Forelimb muscle (tissue), 1 donor: ENCODE data around the gene RECQL5. TPM values are rescaled to one million over a fixed set of nuclear protein-coding genes. Genes with fewer than 3 reads are reported as not detected.
"Not testable (repeated sequence)": the region's sequence is repeated elsewhere in the genome, so short reads cannot be mapped to it uniquely, and the experiment has no call there.

Experiments used
- DNase-seq: peaks from one replicate; pipeline ENCODE4 v3.0.0-alpha.2; 2013; ENCODE audit warnings: low read depth
- polyA plus RNA-seq: library from polyadenylated mRNA; unstranded; fragments of 120-200 nt; gene quantifications from one replicate; pipeline ENCODE4 v1.2.1, GENCODE V29; 2013; ENCODE audit not compliant: insufficient read length

The RECQL5 gene
- polyA plus RNA-seq, 1 donor: 15.0 TPM

DNA sequence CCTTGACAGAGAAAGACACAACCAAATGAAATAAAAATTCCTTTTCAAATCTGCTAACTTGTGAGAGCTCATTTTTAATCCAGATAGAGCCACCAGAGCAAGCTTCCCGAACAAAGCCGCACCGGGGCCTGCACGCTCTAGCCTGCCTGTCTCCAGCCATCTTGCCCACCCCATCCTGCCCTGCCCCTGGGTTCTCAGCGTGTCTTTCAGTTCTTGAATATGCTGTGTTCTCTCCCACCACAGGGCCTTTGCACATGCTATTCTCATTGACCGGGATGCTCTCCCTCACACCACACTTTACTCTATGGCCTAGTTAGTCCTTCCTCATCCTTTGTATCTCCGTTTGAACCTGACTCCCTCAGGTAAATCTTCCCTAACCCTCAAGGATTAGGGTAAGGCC is 19.0 kb downstream of the RECQL5 start:
- no peak for DNase-seq

DNA sequence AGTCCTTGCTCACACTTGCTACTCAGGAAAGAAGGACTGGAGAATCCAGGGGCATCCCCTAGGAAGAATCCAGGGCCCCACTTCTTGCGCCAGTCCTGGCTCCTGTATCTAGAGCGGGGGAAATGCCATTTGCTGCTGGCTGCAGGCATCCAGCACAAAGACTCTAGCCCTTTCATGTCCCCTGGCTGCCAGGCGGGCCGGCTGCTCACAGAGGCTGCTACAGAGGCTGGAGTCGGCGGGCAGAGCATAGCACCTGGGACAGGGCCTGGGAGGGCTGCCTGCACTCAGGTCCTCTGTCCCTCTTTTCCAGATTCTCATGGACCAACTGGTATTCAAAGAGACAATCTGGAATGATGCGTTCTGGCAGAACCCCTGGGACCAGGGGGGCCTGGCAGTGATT is 19.9 kb downstream of the RECQL5 start:
- DNase-seq: no peak

DNA sequence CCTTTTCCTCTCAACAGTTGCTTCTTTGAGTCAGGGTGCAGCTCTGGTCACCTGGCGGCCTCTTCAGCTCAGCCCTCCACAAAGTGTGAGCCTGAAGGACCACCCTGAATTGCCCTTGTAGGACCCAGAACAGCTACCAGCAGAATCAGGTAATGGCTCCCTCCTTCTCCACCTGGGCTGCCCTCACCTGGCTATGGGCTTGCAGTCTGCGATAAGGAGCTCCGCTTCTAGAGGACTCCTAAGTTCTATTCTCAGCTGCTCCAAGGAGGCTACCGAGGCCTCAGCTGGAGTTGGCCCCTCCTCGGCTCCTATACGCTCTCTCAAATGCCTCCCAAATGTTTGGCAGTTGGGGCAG is 20.3 kb downstream of the RECQL5 start:
- no peak for DNase-seq

DNA sequence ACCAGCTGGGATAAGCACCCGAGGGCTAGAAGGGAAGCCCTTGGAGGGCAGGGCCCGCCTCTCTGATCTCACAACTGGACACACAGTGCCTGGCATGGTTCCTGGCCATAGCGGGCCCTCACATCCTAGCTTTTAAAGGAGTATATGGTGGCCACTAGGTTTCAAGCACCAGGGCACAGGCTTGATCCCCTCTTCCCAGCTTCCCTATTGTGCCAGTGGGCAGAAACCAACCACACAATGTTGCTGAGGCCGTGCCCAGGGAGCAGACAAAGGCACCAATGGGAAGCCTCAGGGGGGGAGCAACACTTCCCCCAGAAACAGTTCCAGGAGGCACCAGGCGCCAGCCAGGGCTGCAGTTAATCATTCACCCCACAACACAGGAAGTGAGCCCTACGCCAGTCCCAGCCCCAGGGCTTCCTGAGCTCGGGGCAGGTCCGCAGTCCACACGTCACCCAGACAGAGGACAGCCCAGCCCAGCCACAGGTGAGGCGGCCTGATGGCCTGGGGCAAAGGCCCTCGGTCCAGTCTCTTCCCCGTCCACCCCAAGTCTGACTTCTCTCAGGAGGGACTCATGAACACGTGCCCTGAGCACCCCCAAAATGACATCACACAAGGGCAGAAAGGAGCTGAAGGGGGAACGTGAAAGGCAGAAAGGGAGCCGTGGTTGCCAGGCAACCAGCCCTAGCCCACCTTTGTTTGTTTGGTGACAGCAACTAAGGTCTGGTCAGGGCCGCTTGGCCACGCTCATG is 20.9 kb downstream of the RECQL5 start:
- no peak for DNase-seq

DNA sequence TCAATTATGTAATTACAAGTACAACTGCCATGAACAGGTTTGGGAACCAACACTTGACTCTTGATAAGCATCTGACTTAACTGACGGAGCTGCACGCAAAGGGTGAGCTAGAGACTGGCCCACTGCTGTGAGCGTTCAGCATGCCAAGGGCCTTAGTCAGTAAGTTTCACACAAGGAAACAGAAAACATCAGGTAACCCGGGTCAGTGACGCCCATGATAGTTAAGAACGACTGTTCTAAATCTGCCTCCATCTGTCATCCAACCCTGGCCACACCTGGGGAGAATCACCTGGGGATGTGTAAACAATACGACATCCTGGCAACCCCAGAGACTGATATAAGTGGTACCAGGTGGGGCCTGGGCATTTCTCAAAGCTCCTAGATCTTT is 21.5 kb downstream of the RECQL5 start:
- DNase-seq: no peak

DNA sequence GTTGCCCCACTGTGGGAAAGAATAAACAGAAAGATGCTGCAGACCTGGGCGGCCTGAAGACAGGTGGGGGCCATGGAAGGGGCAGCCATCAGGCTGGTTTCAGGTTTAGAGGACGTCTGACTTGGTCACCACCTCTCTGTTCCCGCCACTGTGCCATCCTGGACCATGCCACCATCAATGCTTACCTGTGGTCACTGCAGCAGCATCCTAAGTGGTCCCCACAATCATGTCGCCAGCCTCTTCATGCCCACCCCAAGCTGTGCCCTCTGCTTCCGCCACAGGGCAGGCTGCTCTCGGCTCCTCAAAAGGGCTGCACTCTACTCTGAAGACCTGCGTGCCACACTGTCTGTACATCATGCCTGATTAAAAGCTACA is 23.3 kb downstream of the RECQL5 start:
- no peak for DNase-seq

DNA sequence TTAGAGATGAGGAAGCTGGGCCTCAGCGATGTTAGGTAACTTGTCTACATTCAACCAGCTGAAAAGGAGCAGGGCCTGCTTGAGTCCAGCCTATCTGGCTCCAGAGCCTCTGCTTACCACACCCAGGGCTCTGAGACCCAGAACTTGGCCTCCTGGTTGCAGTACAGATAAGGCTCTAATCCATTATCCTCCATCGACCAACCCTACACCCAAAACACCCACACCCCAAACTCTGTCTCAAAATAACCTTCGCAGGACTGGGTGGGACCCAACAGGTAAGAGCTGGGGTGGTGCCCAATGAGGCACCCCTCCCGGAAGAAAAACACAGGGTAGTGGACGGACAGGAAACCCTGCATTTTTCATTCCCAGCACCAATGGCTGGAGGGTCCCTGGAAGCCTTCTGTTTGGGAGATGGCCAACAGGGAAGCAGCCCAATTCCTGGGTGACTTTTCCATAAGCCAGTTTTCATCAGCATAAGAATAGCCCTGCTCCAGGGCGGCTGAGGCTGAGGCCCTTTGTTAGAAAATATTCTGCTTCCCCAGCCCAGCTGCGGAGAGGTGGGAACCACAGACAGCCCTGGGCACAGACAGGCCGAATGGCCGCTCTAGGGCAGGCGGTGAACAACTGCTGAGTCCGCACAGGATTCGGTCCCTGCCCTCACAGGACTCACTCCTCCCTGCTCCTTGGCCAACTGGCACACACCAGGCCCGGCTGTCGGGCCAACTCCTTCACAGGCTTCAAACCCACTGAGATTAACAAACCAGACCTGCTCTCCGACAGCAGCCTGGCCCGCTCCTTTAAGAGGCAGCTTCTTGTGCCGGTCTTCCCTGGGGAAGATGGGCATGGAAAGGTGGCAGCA is 23.9 kb downstream of the RECQL5 start:
- DNase-seq: no peak

DNA sequence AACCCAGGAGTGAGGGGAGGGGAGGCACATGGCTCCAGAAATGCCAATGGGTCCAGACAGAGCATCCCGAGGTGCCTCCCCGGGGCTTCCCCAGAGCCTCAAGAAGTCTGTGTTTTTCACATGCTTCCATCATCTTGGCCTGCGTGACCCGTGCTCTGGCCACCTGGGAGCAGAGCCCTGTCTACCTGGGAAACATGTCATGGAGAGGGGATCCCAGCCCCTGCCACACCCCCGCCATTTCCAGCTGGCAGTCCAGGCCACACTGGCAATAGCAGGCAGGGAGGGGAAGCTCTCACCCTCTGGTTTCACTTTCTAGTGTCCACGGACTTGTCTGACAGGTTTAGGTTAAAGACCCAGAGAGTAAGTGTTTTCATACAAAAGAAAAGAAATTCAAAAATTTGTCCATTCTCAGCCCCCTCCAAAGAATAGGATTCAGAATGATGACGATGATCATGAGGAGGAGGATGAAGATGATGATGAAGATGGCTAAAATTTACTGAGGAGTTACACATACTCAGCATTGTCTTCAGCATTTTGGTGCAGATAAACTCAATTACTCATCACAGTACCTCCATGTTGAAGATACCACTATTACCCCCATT is 24.7 kb downstream of the RECQL5 start:
- DNase-seq: no peak

DNA sequence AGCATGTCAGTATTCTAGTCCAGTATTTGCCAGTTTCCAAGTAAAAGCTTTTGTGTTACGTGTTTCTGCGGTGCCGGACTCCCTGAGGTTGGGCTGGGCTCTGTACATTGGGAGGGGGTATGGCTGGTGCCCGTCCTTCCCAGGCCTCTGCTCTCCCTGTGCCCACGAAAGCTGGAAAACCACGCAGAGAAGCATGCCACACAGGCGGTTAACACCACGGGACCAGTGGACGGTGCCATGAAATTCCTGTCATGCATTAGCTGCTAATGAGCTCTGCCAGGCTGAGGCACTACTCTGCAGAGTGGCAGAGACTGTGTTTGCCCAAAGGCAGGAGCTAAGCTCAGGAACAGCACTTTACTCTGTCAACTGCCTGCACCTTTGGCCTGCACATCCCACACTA is 25.6 kb downstream of the RECQL5 start:
- no peak for DNase-seq

DNA sequence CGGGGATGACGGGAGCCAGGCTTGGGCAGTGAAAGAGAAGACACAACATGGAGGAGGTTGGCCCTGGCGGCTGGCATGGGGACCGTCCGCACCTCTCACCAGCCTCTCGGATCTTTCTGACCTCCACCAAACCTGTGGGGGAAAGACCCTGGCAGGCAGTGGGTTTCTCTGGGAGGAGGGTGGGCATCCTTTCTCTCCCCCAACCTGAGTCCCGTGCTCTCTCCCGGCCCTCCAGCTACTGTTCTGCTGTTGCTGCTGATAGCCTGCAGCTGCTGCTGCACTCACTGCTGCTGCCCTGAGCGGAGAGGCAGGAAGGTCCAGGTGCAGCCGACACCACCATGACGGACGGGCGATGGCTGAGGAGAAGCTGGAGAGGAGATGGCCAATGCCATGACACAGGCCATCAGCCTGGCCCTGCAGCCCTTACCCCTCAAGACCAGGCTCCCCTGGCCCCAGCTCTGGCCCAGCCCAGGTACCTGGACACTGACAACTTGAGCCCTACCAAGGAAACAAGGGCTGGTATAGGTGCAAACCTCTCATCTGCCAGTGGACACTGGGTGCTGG is 26.3 kb downstream of the RECQL5 start:
- DNase-seq: no peak

DNA sequence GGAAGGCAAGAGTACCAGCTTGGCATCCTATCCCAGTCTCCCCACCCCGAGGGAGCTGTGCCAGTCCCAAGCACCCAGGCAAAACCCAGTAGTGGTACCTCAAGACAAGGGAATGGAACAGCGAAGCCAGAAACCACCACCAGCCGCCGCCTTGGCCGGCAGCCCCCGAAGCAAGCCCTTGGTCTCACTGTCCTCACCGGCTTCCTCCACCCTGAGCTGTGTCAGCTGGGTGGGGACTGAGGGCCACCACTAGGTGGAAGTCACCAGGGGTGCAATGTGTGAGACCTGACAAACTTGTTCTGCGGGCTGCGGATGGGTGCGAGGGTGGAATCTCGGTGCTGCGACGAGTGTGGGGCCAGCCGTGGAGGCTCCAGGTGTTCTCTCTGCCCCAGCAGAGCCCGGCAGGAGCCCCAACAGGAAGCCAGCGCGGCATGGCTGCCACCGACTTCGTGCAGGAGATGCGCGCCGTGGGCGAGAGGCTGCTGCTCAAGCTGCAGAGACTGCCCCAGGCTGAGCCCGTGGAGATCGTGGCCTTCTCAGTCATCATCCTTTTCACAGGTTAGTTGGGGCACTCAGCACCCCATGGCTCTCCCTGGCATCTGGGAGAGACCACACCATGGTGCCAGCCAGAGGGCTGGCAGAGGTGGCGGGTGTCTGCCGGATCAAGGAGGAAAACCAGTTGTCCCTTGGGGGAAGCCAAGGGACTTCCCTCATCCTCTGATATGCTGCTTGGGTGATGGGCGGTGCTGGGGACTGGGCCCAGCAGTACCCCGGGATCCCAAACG is 27.0 kb downstream of the RECQL5 start:
- no peak for DNase-seq

DNA sequence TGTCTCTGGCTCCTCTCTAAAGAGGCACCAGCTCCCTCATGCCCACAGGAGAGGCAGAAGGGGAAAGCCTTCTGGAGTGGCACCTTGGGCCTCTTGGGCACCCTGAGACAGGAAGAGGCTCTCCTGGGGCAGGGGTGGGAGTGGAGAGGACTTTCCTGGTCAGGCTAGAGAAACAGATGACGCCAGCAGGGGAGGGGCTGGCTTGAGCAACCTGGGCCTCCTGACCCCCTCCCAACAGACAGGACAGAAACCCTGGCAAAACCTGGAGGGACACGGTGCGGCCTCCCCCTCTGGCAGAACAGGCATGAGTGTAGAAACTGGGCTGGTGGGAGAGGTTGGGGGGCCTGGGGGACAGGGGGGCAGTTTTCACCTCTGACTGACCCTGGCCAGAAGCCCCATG is 27.6 kb downstream of the RECQL5 start:
- no peak for DNase-seq

DNA sequence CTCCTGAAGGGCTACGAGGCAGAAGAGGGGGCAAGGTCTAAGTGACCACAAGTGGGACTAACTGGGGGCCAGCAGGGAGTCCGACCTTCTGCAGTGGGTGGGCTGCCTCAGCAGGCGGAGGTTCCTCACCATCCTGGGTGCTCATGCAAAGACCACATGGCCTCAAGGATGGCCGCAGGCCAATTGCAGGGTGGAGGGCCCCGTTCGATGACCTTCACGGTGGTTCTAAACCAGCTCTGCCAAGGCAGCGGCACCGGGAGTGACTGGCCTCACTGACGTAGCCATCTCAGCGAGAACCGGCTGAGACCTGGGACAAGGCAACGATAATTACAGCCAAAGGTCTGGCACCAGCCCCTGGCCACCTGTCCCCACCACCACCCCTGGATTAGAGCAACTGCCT is 28.1 kb downstream of the RECQL5 start:
- DNase-seq: no peak

DNA sequence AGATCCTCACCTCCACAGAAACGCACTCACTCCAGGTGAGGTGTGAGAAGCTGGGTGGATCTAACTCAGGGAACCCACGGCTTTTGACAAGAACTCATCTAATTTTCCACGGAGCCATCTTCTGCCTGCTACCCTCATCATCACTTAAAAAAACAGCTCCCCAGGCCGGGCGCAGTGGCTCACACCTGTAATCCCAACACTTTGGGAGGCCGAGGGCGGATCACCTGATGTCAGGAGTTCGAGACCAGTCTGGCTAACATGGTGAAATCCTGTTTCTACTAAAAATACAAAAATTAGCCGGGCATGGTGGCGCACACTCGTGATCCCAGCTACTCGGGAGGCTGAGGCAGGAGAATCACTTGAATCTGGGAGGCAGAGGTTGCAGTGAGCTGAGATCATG is 28.9 kb downstream of the RECQL5 start:
- not testable (repeated sequence) for DNase-seq

DNA sequence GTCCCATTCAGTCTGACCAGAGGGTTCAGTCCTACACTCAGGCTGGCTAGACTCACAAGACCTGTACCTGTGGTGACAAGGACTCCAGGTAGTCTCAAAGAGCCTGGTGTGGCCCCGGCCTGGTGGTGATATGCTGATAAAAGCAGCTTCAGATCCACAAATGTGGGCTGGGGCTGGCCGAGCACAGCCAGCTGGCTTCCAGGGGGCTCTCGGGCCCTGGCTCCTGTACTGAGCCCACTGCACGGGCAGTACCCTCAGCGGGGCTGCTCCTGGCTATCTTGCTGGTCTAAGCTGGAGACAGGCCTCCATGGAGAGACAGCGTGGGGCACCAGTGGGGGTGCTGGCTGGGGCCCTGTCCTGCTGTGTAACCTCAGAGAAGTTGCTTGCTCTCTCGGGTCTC is 29.4 kb downstream of the RECQL5 start:
- no peak for DNase-seq

DNA sequence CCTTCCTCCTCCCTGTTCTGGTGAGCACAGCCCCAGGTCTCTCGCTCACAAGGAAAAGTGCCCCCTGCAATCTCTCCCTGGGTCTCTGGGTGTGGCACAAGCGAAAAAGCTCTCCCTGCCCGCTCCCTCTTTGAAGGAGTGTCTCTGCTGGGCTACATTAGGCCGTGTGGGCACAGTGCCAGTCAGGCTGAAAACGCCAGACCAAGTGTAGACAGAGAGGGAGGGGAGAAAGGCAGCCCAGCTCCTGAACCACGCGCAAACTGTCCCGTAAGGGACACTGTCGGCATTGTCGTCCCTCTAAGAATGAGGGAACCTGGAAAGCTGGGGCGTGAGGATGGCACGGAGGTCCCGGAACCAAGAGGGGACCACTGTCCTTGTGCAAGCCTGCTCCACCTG is 29.8 kb downstream of the RECQL5 start:
- DNase-seq: no peak

DNA sequence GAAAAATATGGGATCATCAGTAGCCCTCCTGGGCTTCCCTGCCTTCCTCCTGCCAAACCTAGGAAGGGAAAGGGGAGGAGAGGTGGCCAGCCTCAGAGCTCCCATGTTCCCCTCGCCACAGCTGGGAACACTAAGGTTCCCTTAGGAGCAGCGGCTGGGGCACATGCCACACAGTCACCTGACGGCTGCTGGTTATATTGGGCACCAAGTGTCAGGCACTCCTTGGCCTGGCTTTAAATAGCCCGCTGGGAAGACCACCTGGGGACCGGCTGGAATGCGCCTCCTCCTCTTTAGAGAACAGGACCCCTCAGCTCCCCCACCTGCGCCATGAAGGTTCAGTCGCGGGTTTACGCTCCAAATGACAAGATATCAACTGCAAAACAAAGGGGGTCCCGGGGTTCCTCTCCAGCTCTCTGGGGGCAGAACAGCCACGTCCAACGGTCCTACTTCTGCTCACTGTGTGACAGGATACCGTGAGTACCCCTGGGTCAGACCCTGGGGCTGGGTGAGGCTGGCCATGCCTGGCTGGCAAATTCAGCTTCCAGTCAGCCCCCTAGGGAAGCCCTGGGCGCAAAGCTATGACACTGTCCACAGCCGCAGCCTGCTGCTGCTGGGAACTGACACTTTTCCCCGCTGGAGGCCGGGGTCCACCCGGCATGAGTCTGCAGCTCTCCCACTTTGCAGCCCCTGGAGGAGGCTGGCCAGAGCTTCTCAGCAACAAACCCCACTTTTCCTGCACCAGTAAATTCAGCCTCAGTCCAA is 30.4 kb downstream of the RECQL5 start:
- no peak for DNase-seq

DNA sequence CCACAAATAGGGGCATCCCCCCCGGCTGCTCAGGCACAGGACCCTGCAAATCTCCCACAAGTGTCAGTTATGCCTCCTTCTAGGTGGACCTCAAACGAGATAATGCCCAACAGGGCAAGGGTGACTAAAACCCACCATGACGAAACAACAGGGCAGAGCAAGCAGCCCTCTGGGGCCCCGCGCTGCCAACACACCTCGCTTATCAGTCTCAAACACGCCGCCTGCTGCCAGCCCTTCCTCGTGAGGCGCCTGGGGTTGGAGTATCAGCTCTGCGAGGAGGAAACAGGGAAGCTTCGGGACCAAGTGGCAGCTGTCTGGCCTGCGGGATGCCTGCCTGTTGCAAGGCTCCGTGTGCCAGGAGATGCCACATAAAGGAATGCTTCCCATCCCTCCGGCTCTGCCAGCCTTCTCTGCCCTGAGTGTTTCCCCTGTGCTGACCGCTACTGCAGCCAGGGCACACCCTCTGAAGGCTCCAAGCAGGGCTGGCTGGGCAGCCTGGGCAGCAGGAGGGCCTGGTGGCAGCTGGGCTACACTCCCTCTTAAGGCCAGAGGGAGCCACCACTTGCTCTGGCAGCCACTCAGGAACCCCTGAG is 31.2 kb downstream of the RECQL5 start:
- no peak for DNase-seq

DNA sequence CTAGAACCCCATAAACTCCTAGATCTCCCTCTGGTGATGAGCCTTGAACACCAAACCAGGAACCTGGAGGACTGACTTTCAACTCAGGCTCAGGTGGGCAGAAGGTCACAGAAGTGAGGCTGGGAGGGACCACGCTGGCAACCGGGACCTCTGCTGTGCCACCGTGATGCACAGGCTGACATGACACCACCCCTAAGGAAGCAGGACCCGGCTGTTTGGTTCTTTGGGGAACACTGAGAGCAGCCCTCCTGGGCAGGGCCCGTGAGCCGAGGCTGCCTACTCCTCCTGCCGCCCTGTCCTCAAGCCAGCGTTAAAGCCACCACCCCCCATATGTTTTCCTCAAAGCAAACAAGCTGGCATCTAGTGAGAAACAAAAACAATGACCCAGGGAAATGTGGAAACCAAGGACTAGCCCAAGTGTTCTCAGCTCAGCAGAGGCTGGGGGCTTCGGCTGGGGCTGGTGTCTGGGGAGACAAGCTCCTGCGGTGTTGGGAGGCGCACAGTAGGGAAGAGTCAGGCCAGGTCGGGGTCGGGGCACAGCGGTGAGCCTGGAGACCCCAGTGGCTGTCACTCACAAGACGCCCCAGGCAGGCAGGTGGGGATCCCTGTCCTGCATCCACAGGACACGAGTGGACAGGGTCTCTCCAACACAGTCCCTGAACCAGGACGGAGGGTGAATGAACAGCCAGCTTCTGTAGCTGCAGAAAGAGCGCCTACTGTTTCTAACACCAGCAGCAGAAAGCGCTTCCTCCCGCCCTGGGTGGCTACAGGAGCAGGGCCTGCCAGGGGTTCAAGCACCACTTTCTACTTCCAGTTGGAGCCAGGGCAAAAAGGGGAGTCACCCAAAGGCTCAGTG is 32.0 kb downstream of the RECQL5 start:
- no peak for DNase-seq

DNA sequence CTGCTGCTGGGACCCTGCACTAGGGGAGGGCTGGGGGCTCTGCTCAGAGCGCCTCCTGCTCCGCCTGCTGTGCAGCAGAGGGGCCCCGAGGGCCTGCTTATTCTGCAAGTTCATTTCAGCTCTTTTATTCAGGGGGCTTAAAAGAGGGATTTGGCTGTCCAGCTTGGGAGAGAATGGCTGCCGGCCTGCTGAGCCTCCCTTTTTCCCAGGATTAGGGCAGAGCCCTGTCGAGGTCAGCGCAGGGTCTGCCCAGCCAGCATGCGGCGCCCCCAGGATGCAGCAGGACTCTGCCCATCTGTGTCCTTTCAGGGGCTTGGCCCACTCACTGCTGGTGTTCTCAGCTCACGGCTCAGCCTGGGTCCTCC is 32.6 kb downstream of the RECQL5 start:
- DNase-seq: no peak
